Gastrocnemius medialis (tissue), 4 donors: ENCODE results near the gene HGFAC. TPM values are rescaled to one million over a fixed set of nuclear protein-coding genes. Genes with fewer than 3 reads are reported as not detected.

Source experiments
- ATAC-seq, 2 donors: fragments of 150-250 bp; one replicate each; pipeline ENCODE4 v1.9.1; 2016
- DNase-seq, 2 donors: peaks; one replicate each; pipeline ENCODE4 v3.0.0-alpha.2; 2019
- H3K27ac ChIP-seq, 4 donors: fragments of 200-600 bp; sonication (generic); 1 replicate in 1 of 4; 2 replicates in 3 of 4; pipeline ENCODE4 v1.5.1; 2016 to 2018; ENCODE audit warnings: mild to moderate bottlenecking in 2 of 4, moderate library complexity in 1 of 4
- H3K27me3 ChIP-seq, 3 donors: fragments of 200-600 bp; sonication (generic) in 2 of 3; 1 replicate in 1 of 3; 2 replicates in 2 of 3; pipeline versions ENCODE4 v1.5.1 to v1.6.0; 2016 to 2019; ENCODE audit warnings: mild to moderate bottlenecking in 1 of 3, moderate library complexity in 1 of 3
- H3K36me3 ChIP-seq, 2 donors: fragments of 200-600 bp; sonication (generic) in 1 of 2; one replicate each; pipeline ENCODE4 v1.5.1; 2017 to 2018
- H3K4me1 ChIP-seq, 2 donors: fragments of 200-600 bp; sonication (generic) in 1 of 2; one replicate each; pipeline ENCODE4 v1.5.1; 2016 to 2017; ENCODE audit warnings: mild to moderate bottlenecking in 2 of 2
- H3K4me3 ChIP-seq, 4 donors: fragments of 200-600 bp; sonication (generic) in 3 of 4; 1 replicate in 1 of 4; 2 replicates in 3 of 4; pipeline ENCODE4 v1.5.1; 2016 to 2019; ENCODE audit warnings: mild to moderate bottlenecking in 2 of 4
- H3K9me3 ChIP-seq, 3 donors: fragments of 200-600 bp; sonication (generic) in 2 of 3; 1 replicate in 1 of 3; 2 replicates in 2 of 3; pipeline ENCODE4 v1.5.1; 2016 to 2019
- POLR2A ChIP-seq, 2 donors: fragments of 450-650 bp; IDR thresholded peaks; one replicate each; pipeline ENCODE4 v1.6.1; 2017; ENCODE audit warnings: antibody characterized with exemption in 2 of 2, mild to moderate bottlenecking in 2 of 2, moderate library complexity in 2 of 2
- in situ Hi-C, 4 donors: fragments of 200-750 bp; cut with MboI; loops; one replicate each; pipeline versions ENCODE4 v1.15.0 to v1.8.0; 2017; ENCODE audit warnings: low sequenced_read_pairs in 4 of 4
- intact Hi-C: fragments of 100-400 bp; cut with DNase I; formaldehyde crosslinking; loops from one replicate; pipeline ENCODE4 v1.15.1; 2023; ENCODE audit warnings: low total_unique reads
- total RNA-seq, 4 donors: library from RNA; depleted of rRNA; stranded (reverse); fragments of >200 nt; gene quantifications; one replicate each; pipeline versions ENCODE4 v1.1.0 to v1.2.3, GENCODE V29; 2016
- TF ChIP-seq, protein P1 (sequence below), 5 experiments: fragments of 450-650 bp in 3 of 5; fragments of 200-600 bp in 2 of 5; sonication (generic) in 2 of 5; IDR thresholded peaks in 4 of 5; conservative IDR thresholded peaks in 1 of 5; 1 replicate in 4 of 5; 2 replicates in 1 of 5; pipeline ENCODE4 v1.5.1; 2016 to 2019; ENCODE audit warnings: antibody characterized with exemption in 5 of 5, mild to moderate bottlenecking in 3 of 5, moderate library complexity in 3 of 5

HGFAC gene
- total RNA-seq, 4 donors from 2014 or later: 0.20 to 0.68 (median 0.59) TPM

DNA sequence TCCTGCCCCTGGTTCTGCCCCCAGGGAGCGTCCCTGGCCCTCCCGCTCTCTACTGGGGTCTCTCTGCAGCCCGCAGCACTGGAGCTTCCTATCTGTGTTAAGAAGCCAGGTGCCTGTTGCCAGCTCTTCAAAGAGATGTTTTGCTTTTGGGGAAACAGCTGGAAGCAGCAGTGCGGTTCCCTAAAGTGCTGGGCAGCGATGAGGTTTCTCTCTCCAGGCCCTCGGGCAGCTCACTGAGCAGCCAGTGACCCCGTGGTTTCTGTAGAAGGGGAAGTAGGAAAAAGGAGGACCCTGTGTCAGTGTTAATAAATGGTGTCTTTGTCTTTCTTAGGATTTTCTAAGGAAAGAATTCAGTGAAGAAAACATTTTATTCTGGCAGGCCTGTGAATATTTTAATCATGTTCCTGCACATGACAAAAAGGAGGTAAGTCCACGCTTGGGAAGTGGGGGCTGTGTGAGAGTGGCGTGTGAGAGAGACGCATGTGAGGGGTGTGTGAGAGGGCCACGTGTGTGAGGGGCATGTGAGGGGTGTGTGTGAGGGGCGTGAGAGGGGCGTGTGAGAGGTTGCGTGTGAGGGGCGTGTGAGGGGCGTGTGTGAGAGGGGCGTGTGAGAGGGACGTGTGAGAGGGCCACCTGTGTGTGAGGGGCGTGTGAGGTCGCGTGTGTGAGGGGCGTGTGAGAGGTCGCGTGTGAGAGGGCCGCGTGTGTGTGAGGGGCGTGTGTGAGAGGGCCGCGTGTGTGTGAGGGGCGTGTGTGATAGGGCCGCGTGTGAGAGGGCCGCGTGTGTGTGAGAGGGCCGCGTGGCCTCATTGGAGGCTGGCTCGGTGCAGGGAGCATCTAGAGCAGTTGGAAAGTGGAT is 27.1 kb upstream of the HGFAC start:
- H3K27ac ChIP-seq: no peak overlapping the region
- in situ Hi-C loops: no loop called here
- no peak for TF ChIP-seq POLR2A (IDR thresholded peaks at IDR 0.05)
- TF ChIP-seq, protein P1, sequence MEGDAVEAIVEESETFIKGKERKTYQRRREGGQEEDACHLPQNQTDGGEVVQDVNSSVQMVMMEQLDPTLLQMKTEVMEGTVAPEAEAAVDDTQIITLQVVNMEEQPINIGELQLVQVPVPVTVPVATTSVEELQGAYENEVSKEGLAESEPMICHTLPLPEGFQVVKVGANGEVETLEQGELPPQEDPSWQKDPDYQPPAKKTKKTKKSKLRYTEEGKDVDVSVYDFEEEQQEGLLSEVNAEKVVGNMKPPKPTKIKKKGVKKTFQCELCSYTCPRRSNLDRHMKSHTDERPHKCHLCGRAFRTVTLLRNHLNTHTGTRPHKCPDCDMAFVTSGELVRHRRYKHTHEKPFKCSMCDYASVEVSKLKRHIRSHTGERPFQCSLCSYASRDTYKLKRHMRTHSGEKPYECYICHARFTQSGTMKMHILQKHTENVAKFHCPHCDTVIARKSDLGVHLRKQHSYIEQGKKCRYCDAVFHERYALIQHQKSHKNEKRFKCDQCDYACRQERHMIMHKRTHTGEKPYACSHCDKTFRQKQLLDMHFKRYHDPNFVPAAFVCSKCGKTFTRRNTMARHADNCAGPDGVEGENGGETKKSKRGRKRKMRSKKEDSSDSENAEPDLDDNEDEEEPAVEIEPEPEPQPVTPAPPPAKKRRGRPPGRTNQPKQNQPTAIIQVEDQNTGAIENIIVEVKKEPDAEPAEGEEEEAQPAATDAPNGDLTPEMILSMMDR (IDR thresholded peaks at IDR 0.05 in 4 of 5, conservative IDR thresholded peaks at IDR 0.05 in 1 of 5): no peak
- peak in 1 of 2 donors; percentile 15 for DNase-seq
- H3K36me3 ChIP-seq: peaks cover 0 to 24% of the 10 kb centered on the region in 2 donors
- ATAC-seq: no peak
- no peaks in the 10 kb centered on the region for H3K9me3 ChIP-seq
- H3K27me3 ChIP-seq: no peaks in the 10 kb centered on the region
- intact Hi-C loops: no loop called here
- H3K4me3 ChIP-seq: no peak overlapping the region
- H3K4me1 ChIP-seq: no peaks in the 10 kb centered on the region

DNA sequence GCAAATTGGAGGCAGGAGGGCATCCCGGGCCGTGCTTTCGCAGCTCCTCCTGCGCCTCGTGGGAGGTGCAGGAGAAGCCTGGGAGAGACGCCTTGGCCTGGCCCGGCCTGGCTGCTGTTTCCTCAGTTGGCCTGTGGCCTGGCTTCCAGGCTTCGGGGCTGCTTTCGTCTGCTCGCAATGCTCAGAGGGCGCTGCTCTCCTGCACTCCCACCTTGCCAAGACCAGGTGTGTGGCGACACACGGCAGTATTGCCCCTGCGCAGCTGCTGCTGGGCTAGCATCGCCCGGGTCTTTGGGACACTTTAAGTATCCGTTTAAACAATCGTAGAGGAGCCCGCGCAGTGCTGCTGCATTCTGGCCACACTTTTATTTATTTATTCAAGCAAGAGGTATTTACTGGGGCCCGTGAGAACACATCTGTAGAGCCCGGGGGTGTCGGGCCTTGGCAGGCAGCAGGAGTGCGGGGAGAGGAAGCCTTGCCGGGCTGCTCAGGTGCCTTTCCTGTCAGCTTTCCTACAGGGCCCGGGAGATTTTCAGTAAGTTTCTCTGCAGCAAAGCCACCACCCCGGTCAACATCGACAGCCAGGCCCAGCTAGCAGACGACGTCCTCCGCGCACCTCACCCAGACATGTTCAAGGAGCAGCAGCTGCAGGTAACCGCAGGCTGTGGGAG is 26.2 kb upstream of the HGFAC start:
- no peaks in the 10 kb centered on the region for H3K27me3 ChIP-seq
- no peaks in the 10 kb centered on the region for H3K4me1 ChIP-seq
- no peak overlapping the region for H3K27ac ChIP-seq
- H3K4me3 ChIP-seq: no peak overlapping the region
- peak in 1 of 2 donors; percentile 8 for DNase-seq
- in situ Hi-C loops (no loop called here), intact Hi-C loops (no loop called here)
- TF ChIP-seq POLR2A (IDR thresholded peaks at IDR 0.05): no peak
- TF ChIP-seq, protein P1 (IDR thresholded peaks at IDR 0.05 in 4 of 5, conservative IDR thresholded peaks at IDR 0.05 in 1 of 5): no peak
- no peaks in the 10 kb centered on the region for H3K9me3 ChIP-seq
- peaks cover 0 to 24% of the 10 kb centered on the region in 2 donors for H3K36me3 ChIP-seq
- ATAC-seq: no peak

DNA sequence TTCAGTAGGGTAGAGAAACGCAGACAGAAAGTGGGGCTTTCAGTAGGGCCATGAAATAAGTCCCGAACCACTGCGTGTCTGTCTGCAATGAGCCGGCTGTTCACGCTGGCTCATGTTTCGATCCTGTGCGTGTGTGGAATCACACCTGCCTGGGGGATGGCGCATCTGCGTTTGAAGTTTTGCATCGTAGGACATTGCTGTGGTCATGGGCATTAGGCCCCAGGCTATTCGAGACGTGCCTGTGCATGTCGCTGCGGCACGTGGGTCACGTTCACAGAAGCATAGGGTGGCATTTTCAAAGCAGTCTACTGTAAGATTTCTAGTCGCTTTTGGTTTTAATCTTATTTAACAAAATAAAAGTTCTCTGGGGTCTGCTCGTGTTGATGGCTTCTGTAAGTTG is 25.5 kb upstream of the HGFAC start:
- peak in 1 of 2 donors; percentile 6 for DNase-seq
- intact Hi-C loops: no loop called here
- no peak overlapping the region for H3K4me3 ChIP-seq

DNA sequence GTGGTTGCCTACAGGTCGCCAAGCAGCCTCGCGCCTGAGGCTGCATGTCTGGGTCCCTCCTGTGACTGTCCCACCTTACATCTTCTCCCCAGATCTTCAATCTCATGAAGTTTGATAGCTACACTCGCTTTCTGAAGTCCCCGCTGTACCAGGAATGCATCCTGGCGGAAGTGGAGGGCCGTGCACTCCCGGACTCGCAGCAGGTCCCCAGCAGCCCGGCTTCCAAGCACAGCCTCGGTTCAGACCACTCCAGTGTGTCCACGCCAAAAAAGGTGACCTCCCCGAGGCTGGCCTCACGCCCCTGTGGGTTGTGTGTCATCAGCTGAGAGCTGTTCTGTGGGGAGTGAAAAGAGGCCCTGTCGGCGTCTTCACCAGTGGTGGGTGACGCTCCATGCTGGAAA is 24.9 kb upstream of the HGFAC start:
- intact Hi-C loops (no loop called here), in situ Hi-C loops (no loop called here)
- Histone ChIP-seq H3K27me3 (no peaks in the 10 kb centered on the region), H3K9me3 (no peaks in the 10 kb centered on the region), H3K4me3 (no peak overlapping the region), H3K4me1 (no peaks in the 10 kb centered on the region), H3K27ac (no peak overlapping the region), H3K36me3 (peaks cover 0 to 24% of the 10 kb centered on the region in 2 donors)
- no peak for ATAC-seq
- no peak for TF ChIP-seq POLR2A (IDR thresholded peaks at IDR 0.05)
- TF ChIP-seq, protein P1 (IDR thresholded peaks at IDR 0.05 in 4 of 5, conservative IDR thresholded peaks at IDR 0.05 in 1 of 5): no peak
- DNase-seq: peak in 1 of 2 donors; percentile 7

More for the DNA sequence above, 25.5 kb upstream of the HGFAC start:
- H3K9me3 ChIP-seq: no peaks in the 10 kb centered on the region
- no peak for ATAC-seq
- H3K27ac ChIP-seq: no peak overlapping the region
- H3K36me3 ChIP-seq: peaks cover 0 to 24% of the 10 kb centered on the region in 2 donors
- H3K4me1 ChIP-seq: no peaks in the 10 kb centered on the region
- H3K27me3 ChIP-seq: no peaks in the 10 kb centered on the region
- TF ChIP-seq, protein P1 (IDR thresholded peaks at IDR 0.05 in 4 of 5, conservative IDR thresholded peaks at IDR 0.05 in 1 of 5): no peak
- in situ Hi-C loops: no loop called here
